Neural cell (in vitro differentiated cells): ENCODE results near the gene ZFYVE21.

ENCODE experiments used
- POLR2AphosphoS5 ChIP-seq: IDR thresholded peaks from 2 replicates; pipeline ENCODE4 v1.6.1; 2012
- TF ChIP-seq, protein P1 (sequence below): fragments of 450-650 bp; IDR thresholded peaks from 2 replicates; pipeline ENCODE4 v1.5.1; 2014; ENCODE audit warnings: antibody characterized with exemption, mild to moderate bottlenecking, moderate library complexity; ENCODE audit not compliant: poor library complexity, severe bottlenecking

DNA sequence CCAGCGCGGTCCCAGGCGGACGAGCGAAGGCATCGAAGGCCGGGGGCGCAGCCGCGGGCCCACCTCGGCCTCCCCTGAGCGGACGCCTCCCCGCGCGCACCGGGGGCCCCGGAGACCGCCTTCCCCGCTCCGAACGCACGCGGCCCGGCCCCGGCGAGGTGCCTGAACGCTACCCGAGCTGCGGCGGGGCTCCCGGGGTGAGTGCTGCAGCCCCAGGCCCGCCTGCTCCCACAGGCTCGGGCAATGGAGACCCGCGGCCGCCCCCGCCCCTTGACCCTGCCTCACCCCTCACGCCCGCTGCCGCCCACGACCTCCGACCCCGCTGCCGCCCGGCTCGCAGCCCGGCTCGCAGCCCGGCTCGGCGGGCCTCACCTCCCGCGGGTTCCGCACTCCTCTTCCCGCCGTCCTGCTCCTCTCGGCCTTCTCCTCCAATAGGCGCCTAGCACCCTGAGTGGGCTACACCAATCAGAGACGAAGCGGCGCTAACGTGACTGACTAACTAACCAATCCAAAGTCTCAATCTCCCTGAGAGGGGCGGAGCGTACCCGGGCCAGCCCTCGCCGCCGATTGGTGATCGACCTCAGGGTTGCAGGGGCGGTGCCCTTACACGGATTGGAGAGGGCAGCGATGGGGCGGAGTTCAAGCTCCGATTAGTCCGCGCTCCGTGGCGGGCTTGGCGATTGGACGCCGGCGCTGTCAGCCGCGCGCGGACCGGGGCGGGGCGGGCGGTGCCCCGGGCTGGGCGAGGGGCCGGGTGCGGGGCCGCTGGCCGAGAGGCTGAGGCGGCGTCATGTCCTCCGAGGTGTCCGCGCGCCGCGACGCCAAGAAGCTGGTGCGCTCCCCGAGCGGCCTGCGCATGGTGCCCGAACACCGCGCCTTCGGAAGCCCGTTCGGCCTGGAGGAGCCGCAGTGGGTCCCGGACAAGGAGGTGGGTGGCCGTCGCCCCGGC, at the start of gene ZFYVE21, which contains the start of gene XRCC3:
- TF ChIP-seq POLR2AphosphoS5 = no peak
- TF ChIP-seq, protein P1, sequence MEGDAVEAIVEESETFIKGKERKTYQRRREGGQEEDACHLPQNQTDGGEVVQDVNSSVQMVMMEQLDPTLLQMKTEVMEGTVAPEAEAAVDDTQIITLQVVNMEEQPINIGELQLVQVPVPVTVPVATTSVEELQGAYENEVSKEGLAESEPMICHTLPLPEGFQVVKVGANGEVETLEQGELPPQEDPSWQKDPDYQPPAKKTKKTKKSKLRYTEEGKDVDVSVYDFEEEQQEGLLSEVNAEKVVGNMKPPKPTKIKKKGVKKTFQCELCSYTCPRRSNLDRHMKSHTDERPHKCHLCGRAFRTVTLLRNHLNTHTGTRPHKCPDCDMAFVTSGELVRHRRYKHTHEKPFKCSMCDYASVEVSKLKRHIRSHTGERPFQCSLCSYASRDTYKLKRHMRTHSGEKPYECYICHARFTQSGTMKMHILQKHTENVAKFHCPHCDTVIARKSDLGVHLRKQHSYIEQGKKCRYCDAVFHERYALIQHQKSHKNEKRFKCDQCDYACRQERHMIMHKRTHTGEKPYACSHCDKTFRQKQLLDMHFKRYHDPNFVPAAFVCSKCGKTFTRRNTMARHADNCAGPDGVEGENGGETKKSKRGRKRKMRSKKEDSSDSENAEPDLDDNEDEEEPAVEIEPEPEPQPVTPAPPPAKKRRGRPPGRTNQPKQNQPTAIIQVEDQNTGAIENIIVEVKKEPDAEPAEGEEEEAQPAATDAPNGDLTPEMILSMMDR = peak; percentile 29
